K562 (cell line): Measurements from ENCODE around the gene MYO10. TPM values are rescaled to one million over a fixed set of nuclear protein-coding genes. Genes with fewer than 3 reads are reported as not detected.

Source experiments
- ATAC-seq: fragments of 200-7000 bp; cut with Tn5 transposase; 3 replicates; pipeline ENCODE4 v1.9.1; 2020; ENCODE audit warnings: moderate library complexity
- BruUV-seq: library from RNA; stranded (reverse); fragments of 400-500 nt; replicated peaks from 2 replicates; lab custom pipeline; 2021; lab: Mats Ljungman, UMichigan
- CTCF ChIA-PET: fragments of 300-600 bp; formaldehyde crosslinking; extraction: SDS; loops from one replicate; lab custom pipeline; 2021; ENCODE audit warnings: low intra/inter-chr PET ratio; lab: Yijun Ruan, JAX
- POLR2A ChIA-PET: fragments of 300-600, 350-650 bp; sonication (Branson Sonifier 250); formaldehyde crosslinking; extraction: SDS; loops from one replicate; lab custom pipeline; 2021; ENCODE audit warnings: antibody characterized with exemption, inconsistent platforms; lab: Yijun Ruan, JAX
- DNase-seq, 4 experiments: peaks; one replicate each; pipeline versions ENCODE4 v3.0.0 to v3.0.0-alpha.2; 2011 to 2018; ENCODE audit warnings: low spot score in 3 of 4, mixed read lengths in 3 of 4; ENCODE audit errors: extremely low read depth in 1 of 4
- FAIRE-seq: peaks from 2 replicates; lab custom pipeline; 2011; peaks lifted over from hg19 to GRCh38; lab: Jason Lieb, UNC
- H2AFZ ChIP-seq: 2 replicates; pipeline ENCODE4 v1.6.0; 2011; ENCODE audit warnings: low read depth, low read length, control low read depth, inconsistent platforms
- H3K27ac ChIP-seq: fragments of 200-600 bp; 3 replicates; pipeline ENCODE4 v1.8.0; 2011; ENCODE audit warnings: low read depth, mild to moderate bottlenecking, control low read depth, inconsistent platforms, low read length, moderate library complexity, mixed read lengths; ENCODE audit errors: extremely low read depth
- H3K27me3 ChIP-seq, 2 experiments: fragments of 300-600 bp in 1 of 2; 2 replicates in 1 of 2; 3 replicates in 1 of 2; pipeline versions ENCODE4 v1.6.0 to v1.8.0; 2011; ENCODE audit warnings: inconsistent platforms in 2 of 2, low read length in 2 of 2, mild to moderate bottlenecking in 1 of 2, mixed read lengths in 1 of 2, moderate library complexity in 1 of 2; ENCODE audit not compliant: control insufficient read depth in 2 of 2, insufficient read depth in 2 of 2
- H3K36me3 ChIP-seq: fragments of 300-600 bp; 3 replicates; pipeline ENCODE4 v1.8.0; 2011; ENCODE audit warnings: mild to moderate bottlenecking, low read length, inconsistent platforms; ENCODE audit not compliant: control insufficient read depth, insufficient read depth
- H3K4me1 ChIP-seq, 2 experiments: fragments of 200-600 bp in 1 of 2; replicated peaks in 1 of 2; 2 replicates in 1 of 2; 3 replicates in 1 of 2; pipeline versions ENCODE4 v1.5.1 to v1.8.0; 2011; ENCODE audit warnings: inconsistent platforms in 2 of 2, low read length in 2 of 2, mild to moderate bottlenecking in 1 of 2, mixed read lengths in 1 of 2, moderate library complexity in 1 of 2; ENCODE audit not compliant: control insufficient read depth in 2 of 2, insufficient read depth in 2 of 2
- H3K4me2 ChIP-seq: 2 replicates; pipeline ENCODE4 v1.6.1; 2011; ENCODE audit warnings: low read length, control low read depth, inconsistent platforms, mixed read lengths; ENCODE audit not compliant: insufficient read depth
- H3K4me3 ChIP-seq: fragments of 200-600 bp; sonication (generic), shearing (Covaris generic); 2 replicates; pipeline ENCODE4 v1.5.1; 2016; ENCODE audit warnings: control low read depth, inconsistent platforms
- H3K79me2 ChIP-seq: fragments of 200-600 bp; 3 replicates; pipeline ENCODE4 v1.8.0; 2011; ENCODE audit warnings: low read length, inconsistent platforms; ENCODE audit not compliant: control insufficient read depth, insufficient read depth
- H3K9ac ChIP-seq, 2 experiments: 2 replicates each; pipeline versions ENCODE4 v1.6.0 to v1.6.1; 2011; ENCODE audit warnings: low read depth in 2 of 2, low read length in 2 of 2, control low read depth in 1 of 2, inconsistent platforms in 1 of 2, mild to moderate bottlenecking in 1 of 2, mixed read lengths in 1 of 2; ENCODE audit not compliant: insufficient read depth in 1 of 2
- H3K9me1 ChIP-seq: one replicate; pipeline ENCODE4 v1.6.0; 2011; ENCODE audit warnings: inconsistent platforms, mild to moderate bottlenecking, low read length, moderate library complexity; ENCODE audit not compliant: control insufficient read depth, insufficient read depth
- H3K9me3 ChIP-seq: replicated peaks from 2 replicates; pipeline ENCODE4 v1.5.1; 2011; ENCODE audit warnings: low read depth, low read length, inconsistent platforms; ENCODE audit not compliant: control insufficient read depth, insufficient read depth
- H4K20me1 ChIP-seq: replicated peaks from 2 replicates; pipeline ENCODE4 v1.6.1; 2011; ENCODE audit warnings: low read length, inconsistent platforms, mixed read lengths; ENCODE audit not compliant: control insufficient read depth, insufficient read depth
- E2F4 ChIP-seq: sonication (generic); formaldehyde crosslinking; IDR thresholded peaks from 2 replicates; pipeline ENCODE4 v1.8.0; 2022; ENCODE audit warnings: mild to moderate bottlenecking, low read depth, missing genetic modification reagents
- GABPB1 ChIP-seq: sonication (generic); formaldehyde crosslinking; IDR thresholded peaks from 2 replicates; pipeline ENCODE4 v1.8.0; 2022; ENCODE audit warnings: mild to moderate bottlenecking, missing genetic modification reagents
- HIVEP1 ChIP-seq: fragments of 250-450 bp; sonication (Bioruptor Pico); IDR thresholded peaks from 2 replicates; pipeline ENCODE4 v1.4.0; 2020; ENCODE audit warnings: mild to moderate bottlenecking
- NR2C2 ChIP-seq, 2 experiments: fragments of 200-800 bp in 1 of 2; sonication (Bioruptor generic) in 1 of 2; sonication (generic) in 1 of 2; formaldehyde crosslinking in 1 of 2; IDR thresholded peaks; 2 replicates each; pipeline versions ENCODE4 v1.6.1 to v1.8.0; 2016 to 2022; ENCODE audit warnings: mild to moderate bottlenecking in 1 of 2, missing compliant biosample characterization in 1 of 2, missing genetic modification characterization in 1 of 2, missing genetic modification reagents in 1 of 2
- STAT5B ChIP-seq: fragments of 250-450 bp; sonication (Bioruptor Pico); IDR thresholded peaks from 2 replicates; pipeline ENCODE4 v1.8.0; 2021; ENCODE audit warnings: mild to moderate bottlenecking, inconsistent platforms
- ZBTB9 ChIP-seq: fragments of 450-650 bp; formaldehyde crosslinking; IDR thresholded peaks from 2 replicates; pipeline ENCODE4 v1.4.0; 2020; ENCODE audit warnings: mild to moderate bottlenecking, moderate library complexity
- whole genome bisulfite sequencing: fragments of 100-300 bp; shearing (Covaris generic); methylation state at CpG from one replicate; pipeline ENCODE4 v1.1.6; 2016; ENCODE audit warnings: low coverage, mixed read lengths; ENCODE audit not compliant: insufficient coverage; ENCODE audit errors: missing lambda C conversion rate; 5-methylcytosine and 5-hydroxymethylcytosine counted together
- in situ Hi-C: fragments of 300-500 bp; cut with MboI; formaldehyde crosslinking; loops from 4 replicates; pipeline ENCODE4 v1.15.0; 2018; ENCODE audit warnings: inconsistent platforms, mixed read lengths
- intact Hi-C: fragments of 100-400 bp; cut with micrococcal nuclease; formaldehyde crosslinking; loops from 2 replicates; pipeline ENCODE4 v1.14.2; 2022
- polyA plus RNA-seq, 8 experiments: library from polyadenylated mRNA; depleted of rRNA in 4 of 8; stranded (reverse) in 5 of 8; unstranded in 3 of 8; fragments of >200 nt; fragmentation: Nextera tagmentation in 2 of 8; fragmentation: Illumina TruSeq in 1 of 8; extraction: Ambion mirVana in 2 of 8; extraction: Trizol in 1 of 8; gene quantifications; 2 replicates each; pipeline versions ENCODE4 v1.2.1 to v1.2.3, GENCODE V29; 2011 to 2014; ENCODE audit warnings: inconsistent platforms in 1 of 8, missing spikeins in 1 of 8
- total RNA-seq, 7 experiments: library from RNA; depleted of rRNA in 6 of 7; stranded (reverse); fragments of >200 nt in 6 of 7; fragmentation: Illumina TruSeq in 2 of 7; extraction: Trizol in 2 of 7; gene quantifications; 2 replicates each; pipeline versions ENCODE4 v1.2.1 to v1.2.3, GENCODE V29; 2011 to 2021; ENCODE audit warnings: low replicate concordance in 1 of 7

MYO10 gene
- total and polyA plus RNA-seq, 9 of the 15 experiments (the other 6 are each of a cell fraction or from before 2014, with no cell fraction given), result 0.04 to 0.24 TPM; not detected in 7

GRCh38 chr5:16932401-16932800 lies 3.7 kb downstream of the MYO10 start:
- FAIRE-seq (no peak), ATAC-seq (no peak), DNase-seq (no peak)
- Histone ChIP-seq H3K36me3 (no peaks in the 10 kb centered on the region), H3K9ac (no peak overlapping the region), H3K4me3 (no peak overlapping the region), H4K20me1 (no peaks in the 10 kb centered on the region), H2AFZ (no peak overlapping the region), H3K27me3 (peaks cover 6 to 13% of the 10 kb centered on the region in 2 experiments; a peak in 2 of 5 replicates), H3K4me1 (peaks cover 0 to 13% of the 10 kb centered on the region in 2 experiments; a peak in 2 of 5 replicates), H3K9me1 (no peaks in the 10 kb centered on the region), H3K4me2 (no peak overlapping the region), H3K9me3 (no peaks in the 10 kb centered on the region), H3K79me2 (no peaks in the 10 kb centered on the region), H3K27ac (no peak overlapping the region)
- TF ChIP-seq NR2C2 (CRISPR knock-in tag; IDR thresholded peaks at IDR 0.05), result no peak
- no peak for TF ChIP-seq NR2C2 (tag; IDR thresholded peaks at IDR 0.05)
- TF ChIP-seq STAT5B (CRISPR knock-in tag), result no peak
- no peak for TF ChIP-seq ZBTB9
- TF ChIP-seq HIVEP1 (CRISPR knock-in tag), result no peak
- TF ChIP-seq GABPB1 (CRISPR knock-in tag), result no peak
- no peak for TF ChIP-seq E2F4 (CRISPR knock-in tag)
- 0% methylated on average over 3 of the region's 3 CpGs for WGBS
- ChIA-PET POLR2A (no interaction called here), CTCF (no interaction called here)
- in situ Hi-C loops, result no loop called here
- intact Hi-C loops, result loop anchor here (5.0 kb wide), 1 partner anchor 260 kb away; no protein-coding TSS in a partner anchor
- BruUV-seq, result no TSS peak
